GM18870 (cell line): ENCODE data around the gene ZNF69.
"Not testable (repeated sequence)": the region's sequence is repeated elsewhere in the genome, so short reads cannot be mapped to it uniquely, and the experiment has no call there.

ENCODE experiments used
- ATAC-seq: cut with Tn5 transposase; IDR thresholded peaks from one replicate; pipeline ENCODE4 v1.9.1; 2021; ENCODE audit warnings: moderate library complexity; ENCODE audit not compliant: unreplicated experiment

The ZNF69 gene

DNA sequence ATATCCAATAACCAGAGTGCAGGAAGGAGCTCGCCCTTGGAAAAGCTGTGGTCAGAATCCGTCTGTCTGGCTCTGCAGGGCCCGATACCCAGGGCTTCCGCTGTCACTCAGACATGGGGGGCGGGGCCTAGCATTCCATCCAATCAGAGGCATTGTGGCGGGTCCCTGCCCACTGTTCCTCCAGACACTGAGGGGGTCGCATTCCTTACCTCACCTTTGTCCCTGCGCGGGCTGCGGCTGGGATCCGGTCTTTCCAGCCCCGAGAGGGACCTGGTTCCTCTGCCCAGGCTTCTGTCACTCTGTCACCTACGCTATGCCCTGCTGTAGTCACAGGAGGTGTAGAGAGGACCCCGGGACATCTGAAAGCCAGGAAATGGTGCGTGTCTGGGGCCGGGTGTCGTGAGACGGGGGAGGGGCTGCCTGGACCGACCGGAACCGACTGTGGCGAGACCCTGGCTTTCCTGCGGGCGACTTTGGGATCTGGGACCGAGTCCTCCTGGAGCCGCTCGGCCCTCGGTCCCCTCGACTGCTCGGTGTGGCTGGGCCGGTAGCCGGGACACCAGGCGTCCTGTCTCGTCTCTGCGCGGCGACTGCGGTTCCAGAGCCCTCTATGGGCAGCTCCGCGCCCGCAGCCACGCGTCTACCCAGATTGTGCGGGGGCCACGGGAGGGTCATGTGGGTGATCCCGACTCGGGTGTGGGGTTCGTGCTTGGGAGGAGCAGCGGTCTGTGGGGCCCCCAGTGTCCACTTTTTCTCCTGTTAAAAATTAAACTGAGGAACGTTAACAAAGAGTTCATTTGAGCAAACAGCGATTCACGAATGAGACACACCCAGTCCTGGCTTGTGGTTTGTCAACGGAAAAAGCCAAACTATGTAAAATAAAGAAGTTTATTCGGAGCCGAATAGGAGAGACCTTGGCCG is at the start of gene ZNF69:
TSS of gene ZNF69 (plus strand) at position 172 of the 921 bp plus-strand sequence. CDS start at position 314, 142 bp downstream.
- ATAC-seq: no peak

DNA sequence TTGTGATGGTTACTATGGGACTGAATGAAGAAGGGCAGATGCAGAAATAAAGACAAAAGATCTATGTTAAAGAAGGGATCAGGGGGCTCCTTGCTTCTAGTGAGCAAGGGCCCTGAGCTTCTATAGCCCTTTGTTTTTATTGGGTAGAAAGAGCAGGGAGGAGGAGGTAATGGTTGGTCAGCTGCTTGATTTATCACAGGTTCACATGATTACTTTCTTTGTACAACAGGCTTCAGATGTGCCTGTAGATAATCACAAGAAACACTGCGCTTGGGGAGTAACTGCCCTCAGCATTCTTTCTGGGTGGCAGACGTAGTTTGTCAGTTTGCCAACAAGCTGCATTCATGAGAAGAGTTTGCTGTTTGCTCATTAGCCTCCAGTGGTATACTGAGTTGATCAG is 43.9 kb upstream of the ZNF69 start:
- no peak for ATAC-seq

DNA sequence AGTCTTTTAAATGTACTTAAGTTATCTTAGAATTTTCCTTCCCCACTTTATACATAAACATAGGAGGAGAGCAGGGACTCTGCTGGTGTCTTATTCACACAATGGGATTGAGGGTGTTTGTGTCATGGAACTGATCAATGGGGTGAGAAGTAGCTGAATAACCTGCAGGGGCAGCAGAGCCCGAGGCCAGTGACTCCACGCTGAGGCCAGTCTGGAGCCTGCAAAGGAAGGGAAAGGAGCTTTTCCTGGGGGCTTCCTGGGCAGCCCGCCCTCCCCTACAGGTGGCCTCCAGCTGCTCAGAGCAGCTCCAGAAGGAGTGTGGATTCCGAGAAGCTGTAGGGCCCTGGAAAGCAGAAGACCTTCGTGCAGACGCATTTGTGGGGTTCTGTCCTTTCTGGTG is 40.0 kb upstream of the ZNF69 start:
- ATAC-seq: not testable (repeated sequence)

DNA sequence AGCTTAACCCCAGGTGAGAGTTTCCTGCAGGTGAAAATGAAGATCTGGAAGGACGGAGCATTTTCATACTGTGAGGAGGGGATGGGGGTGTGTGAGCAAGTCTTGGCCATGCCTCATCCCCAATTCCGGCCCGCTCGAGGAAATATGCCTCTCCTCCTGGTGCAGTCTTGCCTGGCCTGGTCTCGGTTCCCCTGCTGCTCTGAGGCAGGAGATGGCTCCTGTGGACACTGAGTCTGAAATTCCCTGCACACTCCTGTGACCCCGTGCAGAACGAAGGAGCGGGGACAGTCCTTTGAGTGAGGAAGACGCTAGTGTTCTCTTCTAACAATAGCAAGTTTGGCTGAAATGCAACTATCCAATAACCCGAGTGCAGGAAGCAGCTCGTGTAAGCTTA is 39.4 kb upstream of the ZNF69 start:
- ATAC-seq: no peak

DNA sequence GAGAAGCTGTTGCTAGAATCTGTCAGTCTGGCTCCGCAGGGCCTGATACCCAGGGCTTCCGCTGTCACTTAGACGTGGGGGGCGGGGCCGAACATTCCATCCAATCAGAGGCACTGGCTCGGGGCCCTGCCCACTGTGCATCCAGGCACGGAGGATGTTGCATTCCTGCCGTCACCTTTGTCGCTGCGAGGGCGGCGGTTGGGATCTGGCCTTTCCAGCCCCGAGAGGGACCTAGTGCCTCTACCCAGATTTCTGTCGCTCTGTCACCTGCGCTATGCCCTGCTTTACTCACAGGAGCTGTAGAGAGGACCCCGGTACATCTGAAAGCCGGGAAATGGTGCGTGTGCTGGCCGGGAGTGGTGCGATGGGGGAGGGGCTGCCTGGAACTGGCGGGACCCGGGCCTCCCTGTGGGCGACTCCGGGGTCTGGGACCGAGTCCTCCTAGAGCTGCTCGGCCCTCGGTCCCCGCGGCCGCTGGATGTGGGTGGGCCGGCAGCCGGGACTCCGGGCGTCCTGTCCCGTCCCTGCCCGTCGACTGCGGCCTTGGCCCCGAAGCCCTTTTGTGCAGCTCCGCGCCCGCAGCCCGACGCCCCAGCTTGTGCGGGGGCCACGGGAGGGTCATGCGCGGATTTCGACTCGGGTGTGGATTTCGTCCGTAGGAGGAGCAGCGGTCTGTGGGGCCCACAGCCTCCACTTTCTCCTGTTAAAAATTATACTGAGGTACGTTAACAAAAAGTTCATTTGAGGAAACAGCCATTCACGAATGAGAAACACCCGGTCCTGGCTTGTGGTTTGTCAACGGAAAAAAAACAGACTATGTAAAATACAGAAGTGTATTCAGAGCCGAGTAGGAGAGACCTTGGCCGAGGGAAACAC is 38.8 kb upstream of the ZNF69 start, which contains the start of gene ZNF439:
TSS of gene ZNF439 (plus strand) at position 133 of the 876 bp plus-strand sequence. CDS start at position 275, 142 bp downstream.
- no peak for ATAC-seq

DNA sequence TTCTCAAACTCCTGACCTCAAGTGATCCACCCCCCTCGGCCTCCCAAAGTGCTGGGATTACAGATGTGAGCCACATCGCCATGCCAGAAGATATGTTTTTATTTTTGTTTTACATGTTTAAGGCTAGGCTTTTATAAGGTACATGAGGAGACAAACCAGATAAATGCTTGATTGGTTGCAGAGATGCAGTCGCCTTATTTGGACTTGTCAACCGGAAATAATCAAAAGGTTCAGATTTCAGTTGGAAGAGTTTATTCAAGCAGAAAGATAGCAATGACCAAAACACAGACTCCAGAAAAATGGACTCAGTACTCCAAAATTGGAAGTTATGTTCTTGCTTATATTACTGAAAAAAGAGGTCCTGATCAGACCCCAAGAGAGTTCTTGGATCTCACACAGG is 37.3 kb upstream of the ZNF69 start:
- not testable (repeated sequence) for ATAC-seq

DNA sequence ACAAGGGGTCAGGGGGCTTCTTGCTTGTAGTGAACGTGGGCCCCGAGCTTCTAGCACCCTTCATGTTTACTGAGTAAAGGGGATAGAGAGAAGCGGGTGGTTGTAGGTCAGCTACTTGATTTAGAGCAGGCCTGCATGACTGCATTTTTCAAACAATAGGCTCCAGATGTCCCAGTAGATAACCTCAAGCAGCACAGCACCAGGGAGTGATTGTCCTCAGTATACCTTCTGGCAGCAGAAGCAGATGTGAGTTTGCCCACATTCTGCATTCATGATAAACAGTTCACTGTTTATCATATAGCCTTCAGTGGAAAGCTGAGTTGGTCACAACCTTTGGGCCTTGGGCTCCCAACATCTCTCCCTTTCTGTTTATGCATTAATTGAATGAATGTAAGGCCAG is 34.2 kb upstream of the ZNF69 start:
- ATAC-seq: no peak

DNA sequence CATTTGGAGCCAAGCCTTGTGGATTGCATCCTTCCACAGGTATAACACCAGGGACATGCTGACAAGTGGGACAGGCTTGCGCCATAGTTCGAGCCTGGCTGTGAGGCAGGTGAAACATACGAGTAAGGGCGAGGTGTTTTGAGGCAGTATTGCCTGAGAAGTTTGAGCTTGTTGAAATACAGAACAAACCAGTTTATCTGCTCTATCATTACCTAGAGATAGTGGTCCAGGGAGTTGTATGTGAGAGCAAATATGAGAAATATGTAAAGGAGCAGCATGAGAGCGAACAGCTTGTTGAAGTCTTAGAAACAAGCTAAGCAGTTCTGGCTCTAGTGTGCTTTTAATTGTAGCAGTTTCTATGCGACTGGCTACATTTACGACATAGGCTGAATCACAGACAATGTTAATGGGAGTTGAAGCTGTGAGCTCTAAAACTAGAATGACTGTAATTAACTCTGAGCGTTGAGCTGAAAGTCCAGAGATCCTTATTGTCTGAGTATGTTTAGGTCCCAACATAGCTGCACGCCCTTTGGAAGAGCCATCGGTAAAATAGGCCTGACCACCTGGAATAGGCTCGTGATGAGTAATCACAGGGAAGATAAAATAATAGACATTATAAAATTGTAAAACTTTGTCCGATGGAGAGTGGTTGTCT is 30.9 kb upstream of the ZNF69 start:
- no peak for ATAC-seq

DNA sequence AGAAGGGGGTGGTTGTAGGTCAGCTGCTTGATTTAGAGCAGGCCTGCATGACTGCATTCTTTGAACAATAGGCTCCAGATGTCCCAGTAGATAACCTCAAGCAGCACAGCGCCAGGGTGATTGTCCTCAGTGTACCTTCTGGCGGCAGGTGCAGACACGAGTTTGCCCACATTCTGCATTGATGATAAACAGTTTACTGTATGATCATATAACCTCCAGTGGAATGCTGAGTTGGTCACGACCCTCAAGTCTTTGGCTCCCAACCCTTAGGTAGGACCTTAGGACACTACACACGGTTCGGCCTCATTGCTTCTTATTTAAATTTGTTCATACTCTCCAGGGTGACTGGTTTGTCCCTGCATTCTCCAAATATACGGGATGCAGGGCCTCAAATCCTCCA is 26.9 kb upstream of the ZNF69 start:
- no peak for ATAC-seq

DNA sequence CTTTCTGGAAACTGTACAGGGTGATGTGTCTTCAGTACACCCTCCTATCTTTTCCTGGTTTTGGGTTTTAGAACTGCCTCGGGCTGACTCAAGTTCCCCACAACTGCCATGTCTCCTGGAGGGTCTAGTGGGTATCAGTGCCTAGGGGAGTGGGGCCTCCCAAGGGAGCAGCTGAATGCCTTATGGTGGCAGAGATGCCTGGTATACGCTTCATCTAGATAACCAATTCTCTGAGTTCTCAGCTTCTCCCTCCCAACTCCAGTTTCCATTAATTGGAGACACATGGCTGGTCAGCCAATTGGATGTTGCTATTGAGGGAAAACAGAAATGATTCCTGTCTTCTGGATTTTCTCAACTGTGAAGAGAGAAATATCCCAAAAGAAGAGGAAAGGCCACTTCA is 26.3 kb upstream of the ZNF69 start:
- ATAC-seq: no peak

DNA sequence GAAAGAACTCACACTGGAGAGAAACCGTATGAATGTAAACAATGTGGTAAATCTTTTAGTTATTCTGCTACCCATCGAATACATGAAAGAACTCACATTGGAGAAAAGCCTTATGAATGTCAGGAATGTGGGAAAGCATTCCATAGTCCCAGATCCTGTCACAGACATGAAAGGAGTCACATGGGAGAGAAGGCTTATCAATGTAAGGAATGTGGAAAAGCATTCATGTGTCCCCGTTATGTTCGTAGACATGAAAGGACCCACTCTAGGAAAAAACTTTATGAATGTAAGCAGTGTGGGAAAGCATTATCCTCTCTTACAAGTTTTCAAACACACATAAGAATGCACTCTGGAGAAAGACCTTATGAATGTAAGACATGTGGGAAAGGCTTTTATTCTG is 19.8 kb upstream of the ZNF69 start:
- ATAC-seq: not testable (repeated sequence)

DNA sequence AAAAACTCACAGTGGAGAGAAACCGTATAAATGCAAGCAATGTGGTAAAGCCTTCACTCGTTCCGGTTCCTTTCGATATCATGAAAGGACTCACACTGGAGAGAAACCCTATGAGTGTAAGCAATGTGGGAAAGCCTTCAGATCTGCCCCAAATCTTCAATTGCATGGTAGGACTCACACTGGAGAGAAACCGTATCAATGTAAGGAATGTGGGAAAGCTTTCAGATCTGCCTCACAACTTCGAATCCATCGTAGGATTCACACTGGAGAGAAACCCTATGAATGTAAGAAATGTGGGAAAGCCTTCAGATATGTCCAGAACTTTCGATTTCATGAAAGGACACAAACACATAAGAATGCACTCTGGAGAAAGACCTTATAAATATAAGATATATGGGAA is 19.4 kb upstream of the ZNF69 start:
- ATAC-seq: no peak

DNA sequence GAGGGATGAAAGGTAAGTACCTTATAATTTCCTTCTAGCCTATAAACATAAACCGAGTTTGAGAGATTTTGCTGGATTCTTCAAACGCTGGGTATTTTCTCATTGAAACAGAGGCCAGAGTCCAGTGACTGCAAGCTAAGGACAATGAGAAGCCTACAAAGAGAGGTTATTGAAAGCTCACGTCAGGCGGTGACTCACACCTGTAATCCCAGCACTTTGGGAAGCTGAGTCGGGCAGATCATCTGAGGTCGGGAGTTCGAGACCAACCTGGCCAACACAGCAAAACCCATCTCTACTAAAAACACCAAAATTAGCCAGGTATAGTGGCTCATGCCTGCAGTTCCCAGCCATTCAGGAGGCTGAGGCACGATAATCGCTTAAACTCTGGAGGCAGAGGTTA is 15.0 kb upstream of the ZNF69 start:
- ATAC-seq: no peak

DNA sequence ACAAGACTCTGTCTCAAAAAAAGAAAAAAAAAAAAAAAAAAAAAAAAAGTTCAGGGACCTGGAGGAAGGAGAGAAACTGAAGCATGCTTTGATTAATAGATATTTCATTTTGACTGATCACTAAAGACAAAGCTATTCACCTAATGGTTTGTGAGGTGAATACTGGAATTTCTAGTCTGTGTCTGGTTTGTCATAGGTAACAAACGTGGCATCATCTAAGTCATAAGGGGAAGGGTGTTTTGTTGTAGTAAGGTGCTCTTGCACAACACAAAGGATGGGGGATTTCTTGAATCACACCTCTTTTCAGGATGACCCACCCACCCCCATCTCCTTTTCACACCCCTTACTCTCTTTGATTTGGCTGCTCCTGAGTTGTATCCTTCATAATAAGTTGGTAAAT is 13.8 kb upstream of the ZNF69 start:
- no peak for ATAC-seq

DNA sequence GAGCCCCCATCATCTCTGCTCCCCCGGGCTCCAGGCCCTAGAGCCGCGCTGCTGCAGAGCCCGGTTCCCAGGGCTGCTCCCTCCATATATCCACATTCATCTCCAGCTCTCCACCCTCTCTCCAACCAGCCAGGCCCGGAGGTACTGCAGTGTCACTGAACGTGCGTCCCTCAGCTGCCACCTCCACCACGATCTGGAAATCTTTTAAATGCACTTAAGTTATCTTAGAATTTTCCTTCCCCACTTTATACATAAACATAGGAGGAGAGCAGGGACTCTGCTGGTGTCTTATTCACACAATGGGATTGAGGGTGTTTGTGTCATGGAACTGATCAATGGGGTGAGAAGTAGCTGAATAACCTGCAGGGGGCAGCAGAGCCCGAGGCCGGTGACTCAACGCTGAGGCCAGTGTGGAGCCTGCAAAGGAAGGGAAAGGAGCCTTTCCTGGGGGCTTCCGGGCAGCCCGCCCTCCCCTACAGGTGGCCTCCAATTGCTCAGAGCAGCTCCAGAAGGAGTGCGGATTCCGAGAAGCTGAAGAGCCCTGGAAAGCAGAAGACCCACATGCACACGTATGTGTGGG is 7.8 kb upstream of the ZNF69 start:
- ATAC-seq: not testable (repeated sequence)

DNA sequence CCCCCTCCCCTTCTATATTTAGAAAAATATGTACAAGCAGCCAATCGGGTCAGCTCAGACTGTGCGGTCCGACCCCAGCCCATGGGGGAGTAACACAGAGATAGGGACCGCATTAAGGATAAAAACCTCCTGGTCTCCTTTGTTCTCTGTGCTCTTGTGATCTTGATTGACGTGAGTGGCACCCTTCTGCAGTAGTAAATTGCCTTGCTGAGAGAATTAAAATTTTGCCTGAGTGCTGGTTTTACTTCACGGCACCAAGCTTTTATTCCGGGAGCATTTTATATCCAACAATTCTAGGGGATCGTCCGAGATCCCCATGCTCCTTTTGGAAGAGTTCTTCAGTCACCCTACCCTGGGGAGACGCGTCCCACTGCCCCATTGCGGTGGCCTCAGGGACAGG is 7.0 kb upstream of the ZNF69 start:
- no peak for ATAC-seq

DNA sequence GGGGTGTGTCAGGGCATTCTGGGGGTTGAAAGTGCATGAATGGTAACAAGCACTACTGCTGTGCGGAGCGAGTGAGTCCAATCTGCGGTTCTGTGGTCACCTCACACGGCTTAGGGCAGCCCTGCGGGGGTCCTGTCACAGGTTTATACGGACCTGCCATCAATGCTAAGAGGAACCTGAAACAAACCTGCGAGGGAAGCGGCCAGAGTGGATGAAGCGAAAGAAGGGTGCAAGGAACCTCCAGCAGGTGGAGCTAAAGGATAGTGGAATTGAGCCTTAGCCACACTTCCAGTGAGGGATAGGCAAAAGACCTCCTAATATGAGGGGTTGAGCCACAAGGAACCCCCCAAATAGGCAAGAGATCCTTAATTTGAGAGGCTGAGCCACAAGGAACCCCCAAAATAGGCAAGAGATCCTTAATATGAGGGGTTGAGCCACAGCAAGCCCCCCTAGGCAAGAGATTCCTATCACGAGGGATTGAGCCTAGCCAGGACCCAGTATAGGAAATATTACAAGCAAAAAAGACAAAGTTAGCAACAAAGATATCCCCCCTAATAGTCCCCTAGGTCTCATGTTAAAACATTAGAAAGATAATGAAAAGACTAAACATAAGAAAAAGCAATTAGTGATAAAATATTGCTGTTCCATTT is 6.3 kb upstream of the ZNF69 start:
- no peak for ATAC-seq

DNA sequence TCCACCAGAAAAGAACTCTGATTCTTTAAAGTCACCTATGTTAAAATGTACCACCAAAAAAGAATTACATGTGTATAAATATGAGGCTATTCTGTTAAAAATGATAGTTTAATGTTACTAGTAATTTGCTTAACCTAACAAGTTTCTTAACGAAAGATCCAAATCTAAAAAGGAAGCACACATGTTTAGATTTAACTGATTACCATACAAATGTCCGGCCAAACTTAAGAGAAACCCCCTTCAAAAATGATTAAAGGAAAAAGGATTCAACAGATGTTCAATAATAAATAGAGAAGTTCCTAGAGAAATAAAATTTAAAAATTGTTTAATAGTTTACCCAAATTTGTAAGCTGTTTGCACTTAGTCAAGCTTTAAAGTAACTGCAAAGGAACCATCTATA is 5.0 kb upstream of the ZNF69 start:
- ATAC-seq: no peak

DNA sequence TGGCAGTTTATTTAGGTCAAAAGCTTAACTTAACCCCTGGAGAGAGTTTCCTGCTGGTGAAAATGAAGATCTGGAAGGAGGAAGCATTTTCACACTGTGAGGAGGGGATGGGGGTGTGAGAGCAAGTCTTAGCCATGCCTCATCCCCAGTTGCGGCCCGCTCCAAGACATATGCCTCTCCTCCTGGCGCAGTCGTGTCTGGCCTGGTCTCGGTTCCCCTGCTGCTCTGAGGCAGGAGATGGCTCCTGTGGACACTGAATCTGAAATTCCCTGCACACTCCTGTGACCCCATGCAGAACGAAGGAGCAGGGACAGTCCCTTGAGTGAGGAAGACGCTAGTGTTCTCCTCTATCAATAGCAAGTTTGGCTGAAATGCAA is 360 bp upstream of the ZNF69 start:
- ATAC-seq: no peak

DNA sequence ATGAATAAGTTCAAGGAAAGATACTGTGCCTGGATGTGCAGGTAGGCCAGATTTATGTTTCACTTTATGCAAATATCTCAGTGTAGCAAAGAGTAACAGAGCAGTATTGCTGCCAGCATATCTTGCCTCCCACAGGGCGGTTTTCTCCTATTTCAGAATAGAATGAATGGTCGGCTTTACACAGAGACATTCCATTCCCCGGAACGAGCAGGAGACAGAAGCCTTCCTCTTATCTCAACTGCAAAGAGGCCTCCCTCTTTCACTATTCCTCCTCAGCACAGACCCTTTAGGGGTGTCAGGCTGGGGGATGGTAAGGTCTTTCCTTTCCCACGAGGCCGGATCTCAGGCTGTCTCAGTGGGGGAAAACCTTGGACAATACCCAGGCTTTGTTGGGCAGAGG is 2.3 kb downstream of the ZNF69 start:
- not testable (repeated sequence) for ATAC-seq
